IMR-90 (cell line): ENCODE measurements around the gene CDH3. TPM values are rescaled to one million over a fixed set of nuclear protein-coding genes. Genes with fewer than 3 reads are reported as not detected.

Experiments used
- ATAC-seq: fragments of 200-7000 bp; cut with Tn5 transposase; 2 replicates; pipeline ENCODE4 v1.9.1; 2020; ENCODE audit warnings: low read depth, mild to moderate bottlenecking, moderate library complexity
- BruUV-seq: library from RNA; stranded (reverse); fragments of 400-500 nt; replicated peaks from 2 replicates; lab custom pipeline; 2021; lab: Mats Ljungman, UMichigan
- CTCF ChIA-PET: fragments of 300-600 bp; formaldehyde crosslinking; extraction: SDS; loops from one replicate; lab custom pipeline; 2021; ENCODE audit warnings: antibody characterized with exemption; lab: Yijun Ruan, JAX
- POLR2A ChIA-PET: fragments of 300-600 bp; sonication (Branson Sonifier 250); formaldehyde crosslinking; loops from one replicate; lab custom pipeline; 2022; ENCODE audit warnings: antibody characterized with exemption; ENCODE audit not compliant: unreplicated experiment; lab: Charles Lee
- DNase-seq: peaks from one replicate; pipeline ENCODE4 v3.0.0; 2013
- H2AFZ ChIP-seq: replicated peaks from 2 replicates; pipeline ENCODE3; 2013; ENCODE audit warnings: low read length, mild to moderate bottlenecking; ENCODE audit not compliant: poor library complexity
- H2AK5ac ChIP-seq: 2 replicates; pipeline ENCODE4 v1.6.1; 2013; ENCODE audit warnings: low read depth, low read length, inconsistent platforms
- H2AK9ac ChIP-seq: replicated peaks from 2 replicates; pipeline ENCODE3; 2013; ENCODE audit warnings: mild to moderate bottlenecking, low read depth, low read length, moderate library complexity; ENCODE audit not compliant: poor library complexity
- H2BK120ac ChIP-seq: 2 replicates; pipeline ENCODE4 v1.6.1; 2013; ENCODE audit warnings: low read depth, low read length, inconsistent platforms
- H2BK15ac ChIP-seq: 3 replicates; pipeline ENCODE4 v1.6.1; 2013; ENCODE audit warnings: low read depth, low read length, inconsistent platforms
- H2BK20ac ChIP-seq: 2 replicates; pipeline ENCODE4 v1.6.1; 2013; ENCODE audit warnings: low read depth, mild to moderate bottlenecking, inconsistent platforms, low read length, moderate library complexity
- H2BK5ac ChIP-seq: 2 replicates; pipeline ENCODE4 v1.6.1; 2013; ENCODE audit warnings: mild to moderate bottlenecking, low read depth, low read length, inconsistent platforms; ENCODE audit not compliant: poor library complexity, severe bottlenecking
- H3K14ac ChIP-seq: replicated peaks from 2 replicates; pipeline ENCODE4 v1.6.1; 2013; ENCODE audit warnings: low read depth, low read length, inconsistent platforms
- H3K18ac ChIP-seq: 2 replicates; pipeline ENCODE4 v1.6.1; 2013; ENCODE audit warnings: low read depth, low read length, control low read depth
- H3K23ac ChIP-seq: 2 replicates; pipeline ENCODE4 v1.6.1; 2013; ENCODE audit warnings: low read depth, low read length, inconsistent platforms
- H3K27ac ChIP-seq: 2 replicates; pipeline ENCODE4 v1.5.1; 2013; ENCODE audit warnings: mild to moderate bottlenecking, control low read depth, low read length; ENCODE audit not compliant: insufficient read depth
- H3K27me3 ChIP-seq: 2 replicates; pipeline ENCODE4 v1.6.1; 2013; ENCODE audit warnings: low read length; ENCODE audit not compliant: control insufficient read depth, insufficient read depth
- H3K36me3 ChIP-seq: 2 replicates; pipeline ENCODE4 v1.6.1; 2013; ENCODE audit warnings: low read length, mixed read lengths; ENCODE audit not compliant: control insufficient read depth, insufficient read depth
- H3K4ac ChIP-seq: 2 replicates; pipeline ENCODE4 v1.6.1; 2013; ENCODE audit warnings: low read depth, low read length, inconsistent platforms
- H3K4me1 ChIP-seq: 2 replicates; pipeline ENCODE4 v1.6.1; 2013; ENCODE audit warnings: low read length, mixed read lengths; ENCODE audit not compliant: control insufficient read depth, insufficient read depth
- H3K4me2 ChIP-seq: 2 replicates; pipeline ENCODE4 v1.6.1; 2013; ENCODE audit warnings: low read depth, mild to moderate bottlenecking, control low read depth, low read length, moderate library complexity
- H3K4me3 ChIP-seq: 2 replicates; pipeline ENCODE4 v1.5.1; 2013; ENCODE audit warnings: low read depth, mild to moderate bottlenecking, control low read depth, low read length, moderate library complexity; ENCODE audit not compliant: insufficient read depth
- H3K56ac ChIP-seq: 2 replicates; pipeline ENCODE4 v1.6.1; 2013; ENCODE audit warnings: low read length, inconsistent platforms; ENCODE audit not compliant: insufficient read depth; ENCODE audit errors: extremely low read depth
- H3K79me1 ChIP-seq, 2 experiments: 2 replicates each; pipeline ENCODE4 v1.6.1; 2013; ENCODE audit warnings: low read length in 2 of 2, inconsistent platforms in 1 of 2, low read depth in 1 of 2
- H3K9ac ChIP-seq: 2 replicates; pipeline ENCODE4 v1.6.1; 2013; ENCODE audit warnings: low read depth, low read length, control low read depth
- H3K9me1 ChIP-seq: 2 replicates; pipeline ENCODE4 v1.6.1; 2013; ENCODE audit warnings: low read length, inconsistent platforms; ENCODE audit not compliant: insufficient read depth
- H3K9me3 ChIP-seq: 2 replicates; pipeline ENCODE4 v1.6.1; 2013; ENCODE audit warnings: low read length; ENCODE audit not compliant: control insufficient read depth, insufficient read depth
- H4K20me1 ChIP-seq: 2 replicates; pipeline ENCODE4 v1.6.1; 2013; ENCODE audit warnings: low read length, inconsistent platforms; ENCODE audit not compliant: insufficient read depth
- H4K5ac ChIP-seq: 2 replicates; pipeline ENCODE4 v1.6.1; 2013; ENCODE audit warnings: mild to moderate bottlenecking, low read depth, low read length, control low read depth
- H4K8ac ChIP-seq, 2 experiments: 2 replicates each; pipeline ENCODE4 v1.6.1; 2013; ENCODE audit warnings: low read depth in 2 of 2, low read length in 2 of 2, control low read depth in 1 of 2, inconsistent platforms in 1 of 2
- H4K91ac ChIP-seq: 2 replicates; pipeline ENCODE4 v1.6.1; 2013; ENCODE audit warnings: low read depth, low read length, inconsistent platforms; ENCODE audit not compliant: insufficient read depth
- BHLHE40 ChIP-seq: fragments of 150-350 bp; IDR thresholded peaks from 2 replicates; pipeline ENCODE4 v1.6.1; 2016; ENCODE audit warnings: mild to moderate bottlenecking, low read depth, low read length
- CEBPB ChIP-seq: IDR thresholded peaks from 2 replicates; pipeline ENCODE4 v1.6.1; 2012; ENCODE audit warnings: low read depth, low read length, improper control_type of control experiment
- CHD1 ChIP-seq: IDR thresholded peaks from 2 replicates; pipeline ENCODE4 v1.6.1; 2012; ENCODE audit warnings: low read depth, low read length, improper control_type of control experiment
- CTCF ChIP-seq: conservative IDR thresholded peaks from 2 replicates; pipeline ENCODE4 v1.5.1; 2012; ENCODE audit warnings: mild to moderate bottlenecking, low read depth, low read length, improper control_type of control experiment
- ELK1 ChIP-seq: fragments of 150-350 bp; IDR thresholded peaks from 2 replicates; pipeline ENCODE4 v1.6.1; 2016; ENCODE audit warnings: low read depth, mild to moderate bottlenecking, low read length, moderate library complexity, borderline replicate concordance
- FOS ChIP-seq: fragments of 150-350 bp; IDR thresholded peaks from 2 replicates; pipeline ENCODE4 v1.6.1; 2016; ENCODE audit warnings: low read depth, low read length
- MAFK ChIP-seq: IDR thresholded peaks from 2 replicates; pipeline ENCODE4 v1.6.1; 2012; ENCODE audit warnings: low read depth, low read length, improper control_type of control experiment
- MAZ ChIP-seq: IDR thresholded peaks from 2 replicates; pipeline ENCODE4 v1.6.1; 2012; ENCODE audit warnings: low read depth, mild to moderate bottlenecking, low read length, improper control_type of control experiment, moderate library complexity, borderline replicate concordance
- MXI1 ChIP-seq: IDR thresholded peaks from 2 replicates; pipeline ENCODE4 v1.6.1; 2012; ENCODE audit warnings: low read depth, mild to moderate bottlenecking, low read length, moderate library complexity, borderline replicate concordance
- NFE2L2 ChIP-seq: fragments of 150-350 bp; IDR thresholded peaks from 2 replicates; pipeline ENCODE4 v1.6.1; 2016; ENCODE audit warnings: low read depth, mild to moderate bottlenecking, low read length
- POLR2A ChIP-seq: IDR thresholded peaks from 2 replicates; pipeline ENCODE4 v1.6.1; 2012; ENCODE audit warnings: mild to moderate bottlenecking, low read depth, low read length
- RAD21 ChIP-seq: IDR thresholded peaks from 2 replicates; pipeline ENCODE4 v1.6.1; 2012; ENCODE audit warnings: low read length, improper control_type of control experiment
- RCOR1 ChIP-seq: IDR thresholded peaks from 2 replicates; pipeline ENCODE4 v1.6.1; 2012; ENCODE audit warnings: mild to moderate bottlenecking, low read length, improper control_type of control experiment; ENCODE audit not compliant: insufficient replicate concordance
- RFX5 ChIP-seq: IDR thresholded peaks from 2 replicates; pipeline ENCODE4 v1.8.0; 2012; ENCODE audit warnings: low read depth, mild to moderate bottlenecking, low read length, moderate library complexity
- SMC3 ChIP-seq: fragments of 150-350 bp; IDR thresholded peaks from 2 replicates; pipeline ENCODE4 v1.6.1; 2016; ENCODE audit warnings: low read depth, mild to moderate bottlenecking, antibody characterized with exemption, low read length, moderate library complexity
- USF2 ChIP-seq: fragments of 150-350 bp; IDR thresholded peaks from 2 replicates; pipeline ENCODE4 v1.6.1; 2017; ENCODE audit warnings: mild to moderate bottlenecking, antibody characterized with exemption, low read length, low read depth
- WGBS, 2 experiments: methylation state at CpG; one replicate each; pipeline versions ENCODE4 v1.1.5 to v1.1.7; 2013; ENCODE audit warnings: missing lambda C conversion rate in 2 of 2; ENCODE audit not compliant: insufficient read length in 1 of 2; ENCODE audit errors: extremely low coverage in 2 of 2; 5-methylcytosine and 5-hydroxymethylcytosine counted together
- dilution Hi-C: fragments of 300-500 bp; cut with HindIII; formaldehyde crosslinking; loops from one replicate; pipeline ENCODE4 v1.14.3; 2018; ENCODE audit warnings: low sequenced_read_pairs; ENCODE audit not compliant: unreplicated experiment
- in situ Hi-C: fragments of 300-500 bp; cut with MboI; formaldehyde crosslinking; loops from 3 replicates; pipeline ENCODE4 v1.14.3; 2019; ENCODE audit warnings: low sequenced_read_pairs, inconsistent platforms, mixed read lengths
- intact Hi-C: fragments of 100-400 bp; cut with micrococcal nuclease; formaldehyde crosslinking; loops from 2 replicates; pipeline ENCODE4 v1.10.0; 2022
- polyA plus RNA-seq, 3 experiments: library from polyadenylated mRNA; depleted of rRNA; stranded (reverse); fragments of >200 nt; gene quantifications; 2 replicates each; pipeline ENCODE4 v1.2.3, GENCODE V29; 2012; ENCODE audit warnings: low replicate concordance in 1 of 3
- total RNA-seq: library from RNA; depleted of rRNA; stranded (reverse); fragments of >200 nt; gene quantifications from 2 replicates; pipeline ENCODE4 v1.2.3, GENCODE V29; 2012

The CDH3 gene
- total and polyA plus RNA-seq, 2 of the 4 experiments (the other 2 are of a cell fraction), result not detected

GRCh38 chr16:68656751-68657150 lies 11.6 kb downstream of the CDH3 start:
- intact Hi-C loops, result no loop called here
- Histone ChIP-seq H3K18ac (no peak overlapping the region), H3K14ac (no peak overlapping the region), H2BK5ac (no peak overlapping the region), H3K23ac (no peak overlapping the region), H3K4ac (no peak overlapping the region), H3K9me1 (no peaks in the 10 kb centered on the region), H3K36me3 (no peaks in the 10 kb centered on the region), H3K4me2 (no peak overlapping the region), H3K79me1 (no peaks in the 10 kb centered on the region), H4K20me1 (no peaks in the 10 kb centered on the region), H3K4me3 (no peak overlapping the region), H3K27me3 (no peaks in the 10 kb centered on the region; the same call in 1 of the 2 replicates), H3K56ac (no peak overlapping the region), H3K27ac (no peak overlapping the region), H4K5ac (no peak overlapping the region), H2BK15ac (no peak overlapping the region), H4K91ac (no peak overlapping the region), H2BK20ac (no peak overlapping the region), H3K9ac (no peak overlapping the region), H3K4me1 (peaks cover 4% of the 10 kb centered on the region; the same call in 1 of the 2 replicates), H2BK120ac (no peak overlapping the region), H4K8ac (no peak overlapping the region), H2AK5ac (no peak overlapping the region), H2AK9ac (no peak overlapping the region), H2AFZ (no peak overlapping the region), H3K9me3 (no peaks in the 10 kb centered on the region)
- no TSS peak for BruUV-seq
- WGBS, 2 experiments, result no CpG with 5 or more reads among the region's 2 CpGs
- no peak for TF ChIP-seq CTCF
- TF ChIP-seq FOS, result no peak
- no peak for TF ChIP-seq MAZ
- no peak for TF ChIP-seq RFX5
- no peak for TF ChIP-seq CEBPB
- TF ChIP-seq SMC3, result no peak
- no peak for TF ChIP-seq MXI1
- TF ChIP-seq USF2, result no peak
- no peak for TF ChIP-seq RAD21
- TF ChIP-seq NFE2L2, result no peak
- no peak for TF ChIP-seq POLR2A
- no peak for TF ChIP-seq MAFK
- no peak for TF ChIP-seq RCOR1
- TF ChIP-seq CHD1, result no peak
- no peak for TF ChIP-seq BHLHE40
- TF ChIP-seq ELK1, result no peak
- CTCF ChIA-PET, result no interaction called here
- no peak for DNase-seq
- POLR2A ChIA-PET, result no interaction called here
- dilution Hi-C loops, result no loop called here
- in situ Hi-C loops, result no loop called here
- no peak for ATAC-seq
